ENCODE results near the gene MON2.

- TF ChIP-seq CTCF (IDR thresholded peaks at IDR 0.05) = peak in 1 of 3 donors; percentile 9
- peak; percentile 55 for TF ChIP-seq POLR2A (IDR thresholded peaks at IDR 0.05)
- TF ChIP-seq EP300 (IDR thresholded peaks at IDR 0.05) = no peak
Measured at GRCh38 chr12:62602255-62603060, 135.8 kb downstream of the MON2 start.
